Hepatocyte (in vitro differentiated cells): ENCODE results near the gene COL19A1.

Experiments used
- CTCF ChIP-seq: fragments of 200-600 bp; sonication (generic); IDR thresholded peaks from 2 replicates; pipeline ENCODE4 v1.5.1; 2016; ENCODE audit warnings: antibody characterized with exemption, mild to moderate bottlenecking; ENCODE audit not compliant: poor library complexity
- EZH2 ChIP-seq: fragments of 200-600 bp; sonication (generic); IDR thresholded peaks from 2 replicates; pipeline ENCODE4 v1.6.1; 2016; ENCODE audit warnings: antibody characterized with exemption, mild to moderate bottlenecking, borderline replicate concordance
- EZH2phosphoT487 ChIP-seq: fragments of 200-600 bp; sonication (generic); IDR thresholded peaks from one replicate; pipeline ENCODE4 v1.6.1; 2018; ENCODE audit warnings: antibody characterized with exemption, mild to moderate bottlenecking, low read depth, moderate library complexity; ENCODE audit not compliant: unreplicated experiment, severe bottlenecking

DNA sequence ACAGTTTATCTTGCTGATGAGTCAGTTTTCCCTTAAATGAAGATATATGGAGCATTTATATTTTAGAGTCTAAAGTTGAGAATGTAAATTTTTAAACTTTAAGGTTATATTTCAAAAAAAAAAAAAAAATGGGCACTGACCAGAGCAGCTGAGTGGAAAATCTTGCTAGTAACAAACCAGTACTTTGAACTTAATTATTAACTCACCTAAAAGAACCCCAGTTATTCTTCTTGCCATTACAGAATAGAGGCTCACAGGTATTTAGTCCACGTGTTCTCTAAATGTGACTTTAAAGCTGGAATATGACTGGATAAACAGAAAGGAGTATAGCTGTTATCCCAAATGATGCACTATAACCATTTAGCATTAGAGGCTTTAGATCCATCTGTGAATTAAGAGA, 258.1 kb downstream of the COL19A1 start:
- TF ChIP-seq EZH2 (no peak), CTCF (no peak), EZH2phosphoT487 (no peak)
